HepG2 (cell line): ENCODE measurements around the gene AGRP. TPM values are rescaled to one million over a fixed set of nuclear protein-coding genes. Genes with fewer than 3 reads are reported as not detected.

Source experiments
- BORCS8-MEF2B ChIP-seq: sonication (generic); formaldehyde crosslinking; IDR thresholded peaks from 2 replicates; pipeline ENCODE4 v1.8.0; 2022; ENCODE audit warnings: mild to moderate bottlenecking, missing genetic modification reagents
- DZIP1 ChIP-seq: sonication (generic); formaldehyde crosslinking; IDR thresholded peaks from 2 replicates; pipeline ENCODE4 v1.5.0; 2020; ENCODE audit warnings: mild to moderate bottlenecking, missing genetic modification reagents
- EHMT2 ChIP-seq: fragments of 200-600 bp; sonication (generic); IDR thresholded peaks from 2 replicates; pipeline ENCODE4 v1.7.0; 2017; ENCODE audit warnings: antibody characterized with exemption, low read depth, low read length, borderline replicate concordance
- FOXP1 ChIP-seq, 2 experiments: fragments of 450-650 bp in 1 of 2; IDR thresholded peaks; 2 replicates each; pipeline ENCODE4 v1.6.1; 2017 to 2018; ENCODE audit warnings: antibody characterized with exemption in 1 of 2
- HDAC6 ChIP-seq: fragments of 200-600 bp; sonication (generic); IDR thresholded peaks from 2 replicates; pipeline ENCODE4 v1.7.0; 2017; ENCODE audit warnings: mild to moderate bottlenecking, antibody characterized with exemption, low read length, low read depth
- IKZF5 ChIP-seq: IDR thresholded peaks from 2 replicates; pipeline ENCODE4 v1.6.1; 2018; ENCODE audit warnings: missing genetic modification reagents, mild to moderate bottlenecking, missing compliant biosample characterization
- KDM2A ChIP-seq: sonication (generic); formaldehyde crosslinking; IDR thresholded peaks from 2 replicates; pipeline ENCODE4 v1.4.0; 2020; ENCODE audit warnings: low read depth, missing genetic modification reagents, borderline replicate concordance
- KLF12 ChIP-seq: sonication (generic); formaldehyde crosslinking; IDR thresholded peaks from 2 replicates; pipeline ENCODE4 v1.4.0; 2020; ENCODE audit warnings: missing genetic modification reagents, borderline replicate concordance
- PPARG ChIP-seq: conservative IDR thresholded peaks from 2 replicates; pipeline ENCODE4 v1.6.1; 2016; ENCODE audit warnings: missing biosample characterization, missing genetic modification reagents
- RBM39 ChIP-seq: fragments of 200-400 bp; formaldehyde crosslinking; IDR thresholded peaks from one replicate; pipeline ENCODE4 v1.6.1; 2018; ENCODE audit warnings: antibody characterized with exemption, mild to moderate bottlenecking, low read depth, low read length; ENCODE audit not compliant: poor library complexity, severe bottlenecking
- TSC22D2 ChIP-seq: sonication (generic); formaldehyde crosslinking; IDR thresholded peaks from 2 replicates; pipeline ENCODE4 v1.5.1; 2020; ENCODE audit warnings: missing genetic modification reagents, mild to moderate bottlenecking, borderline replicate concordance
- YEATS2 ChIP-seq: sonication (generic); formaldehyde crosslinking; IDR thresholded peaks from 2 replicates; pipeline ENCODE4 v1.4.0; 2020; ENCODE audit warnings: missing genetic modification reagents, borderline replicate concordance
- ZBTB46 ChIP-seq: sonication (generic); formaldehyde crosslinking; IDR thresholded peaks from 2 replicates; pipeline ENCODE4 v1.4.0; 2020; ENCODE audit warnings: mild to moderate bottlenecking, missing genetic modification reagents, borderline replicate concordance
- ZNF407 ChIP-seq: sonication (generic); formaldehyde crosslinking; IDR thresholded peaks from one replicate; pipeline ENCODE4 v1.5.1; 2020; ENCODE audit warnings: mild to moderate bottlenecking, missing genetic modification reagents; ENCODE audit errors: not compliant biosample characterization
- polyA plus RNA-seq, 8 experiments: library from polyadenylated mRNA; depleted of rRNA in 3 of 8; stranded (reverse) in 7 of 8; unstranded in 1 of 8; fragments of >200 nt; fragmentation: Illumina TruSeq in 4 of 8; extraction: Trizol in 4 of 8; gene quantifications; 2 replicates each; pipeline versions ENCODE4 v1.2.1 to v1.2.3, GENCODE V29; 2011 to 2016; ENCODE audit warnings: low read depth in 4 of 8, missing spikeins in 1 of 8, mixed read lengths in 1 of 8; ENCODE audit not compliant: insufficient read depth in 1 of 8
- total RNA-seq, 5 experiments: library from RNA; depleted of rRNA; stranded (reverse); fragments of >200 nt; fragmentation: Illumina TruSeq; extraction: Trizol; gene quantifications; 2 replicates each; pipeline ENCODE4 v1.2.3, GENCODE V29; 2016; ENCODE audit warnings: low read depth in 1 of 5

AGRP gene
- total and polyA plus RNA-seq, 2 of the 13 experiments (the other 11 are each of a cell fraction or from before 2014, with no cell fraction given): not detected

- TF ChIP-seq ZNF407 (CRISPR knock-in tag) (no peak), HDAC6 (no peak), FOXP1 (IDR thresholded peaks at IDR 0.05) (no peak), FOXP1 (CRISPR knock-in tag; IDR thresholded peaks at IDR 0.05) (no peak), TSC22D2 (CRISPR knock-in tag) (peak; percentile 67; the same call in 1 of the 2 replicates), BORCS8-MEF2B (peak; percentile 80; the same call in 1 of the 2 replicates), RBM39 (peak; percentile 78), DZIP1 (no peak), IKZF5 (CRISPR knock-in tag) (peak; percentile 70), PPARG (0 out of 2 replicates have a peak, but pooled peaks have one; percentile 19), YEATS2 (peak; percentile 50; the same call in 1 of the 2 replicates), KLF12 (peak; percentile 89; the same call in 1 of the 2 replicates), EHMT2 (no peak), ZBTB46 (no peak), KDM2A (CRISPR knock-in tag) (peak; percentile 90)
These were observed 37.9 kb upstream of the AGRP start (continued) for GRCh38 chr16:67521095-67521804.
